Tibial nerve (tissue), 4 donors: ENCODE data around the gene MAGI2. TPM values are rescaled to one million over a fixed set of nuclear protein-coding genes. Genes with fewer than 3 reads are reported as not detected.

Experiments
- DNase-seq, 2 donors: peaks; one replicate each; pipeline ENCODE4 v3.0.0-alpha.2; 2019; ENCODE audit warnings: low spot score in 2 of 2
- H3K27ac ChIP-seq, 4 donors: fragments of 200-600 bp; sonication (generic) in 3 of 4; one replicate each; pipeline ENCODE4 v1.5.1; 2017 to 2019; ENCODE audit warnings: mild to moderate bottlenecking in 1 of 4
- H3K27me3 ChIP-seq, 2 donors: fragments of 200-600 bp; sonication (generic) in 1 of 2; one replicate each; pipeline versions ENCODE4 v1.5.1 to v1.6.0; 2017 to 2019
- H3K36me3 ChIP-seq, 3 donors: fragments of 200-600 bp; sonication (generic); one replicate each; pipeline ENCODE4 v1.5.1; 2018 to 2019
- H3K4me1 ChIP-seq, 4 donors: fragments of 200-600 bp; sonication (generic) in 3 of 4; one replicate each; pipeline ENCODE4 v1.5.1; 2017 to 2019
- H3K4me3 ChIP-seq, 4 donors: fragments of 200-600 bp; sonication (generic) in 3 of 4; one replicate each; pipeline ENCODE4 v1.5.1; 2017 to 2019; ENCODE audit warnings: mild to moderate bottlenecking in 1 of 4, moderate library complexity in 1 of 4
- H3K9me3 ChIP-seq, 4 donors: fragments of 200-600 bp; sonication (generic) in 3 of 4; one replicate each; pipeline ENCODE4 v1.5.1; 2017 to 2019
- EP300 ChIP-seq, 2 donors: sonication (generic); formaldehyde crosslinking; IDR thresholded peaks; one replicate each; pipeline ENCODE4 v1.6.1; 2017; ENCODE audit warnings: antibody characterized with exemption in 2 of 2, mild to moderate bottlenecking in 1 of 2
- POLR2A ChIP-seq, 2 donors: fragments of 450-650 bp; IDR thresholded peaks; one replicate each; pipeline ENCODE4 v1.6.1; 2017; ENCODE audit warnings: antibody characterized with exemption in 2 of 2, mild to moderate bottlenecking in 2 of 2, moderate library complexity in 2 of 2
- WGBS, 2 donors: methylation state at CpG; one replicate each; pipeline ENCODE4 v1.1.5; 2018; 5-methylcytosine and 5-hydroxymethylcytosine counted together
- total RNA-seq, 4 donors: library from RNA; depleted of rRNA; stranded (reverse); fragments of >200 nt; gene quantifications; one replicate each; pipeline ENCODE4 v1.1.0, GENCODE V29; 2016
- TF ChIP-seq, protein P1 (sequence below), 5 experiments: fragments of 200-600 bp in 3 of 5; fragments of 450-650 bp in 2 of 5; sonication (generic) in 3 of 5; IDR thresholded peaks; one replicate each; pipeline ENCODE4 v1.5.1; 2016 to 2019; ENCODE audit warnings: antibody characterized with exemption in 5 of 5, mild to moderate bottlenecking in 3 of 5, moderate library complexity in 2 of 5

The MAGI2 gene
- total RNA-seq, 4 donors from 2014 or later: 33.6 to 58.2 (median 55.6) TPM

DNA sequence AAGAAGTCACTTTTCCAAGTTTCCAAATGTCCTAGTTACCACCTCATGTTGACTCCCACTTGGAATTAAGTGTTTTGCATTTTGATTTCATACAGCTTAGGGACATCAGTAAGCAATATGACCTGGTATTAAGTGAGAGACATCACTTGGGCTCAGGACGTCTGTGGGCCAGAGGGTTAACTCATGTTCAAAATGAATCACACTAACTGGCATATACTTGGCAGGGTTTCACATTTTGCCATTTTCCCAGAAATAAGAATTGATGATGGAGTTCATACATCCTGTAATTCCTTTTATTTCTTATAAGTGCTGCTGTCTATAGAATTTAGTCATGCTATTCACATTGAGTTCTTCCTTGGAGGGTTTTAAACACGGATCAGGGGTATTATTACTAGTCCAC lies 1138.3 kb downstream of the MAGI2 start:
- Histone ChIP-seq H3K4me1 (no peaks in the 10 kb centered on the region), H3K9me3 (peaks cover 0 to 6% (median 0%) of the 10 kb centered on the region in 4 donors), H3K36me3 (no peaks in the 10 kb centered on the region), H3K4me3 (no peak overlapping the region), H3K27me3 (no peaks in the 10 kb centered on the region), H3K27ac (no peak overlapping the region)
- no peak for TF ChIP-seq EP300 (IDR thresholded peaks at IDR 0.05)
- no peak for TF ChIP-seq POLR2A (IDR thresholded peaks at IDR 0.05)
- TF ChIP-seq, protein P1, sequence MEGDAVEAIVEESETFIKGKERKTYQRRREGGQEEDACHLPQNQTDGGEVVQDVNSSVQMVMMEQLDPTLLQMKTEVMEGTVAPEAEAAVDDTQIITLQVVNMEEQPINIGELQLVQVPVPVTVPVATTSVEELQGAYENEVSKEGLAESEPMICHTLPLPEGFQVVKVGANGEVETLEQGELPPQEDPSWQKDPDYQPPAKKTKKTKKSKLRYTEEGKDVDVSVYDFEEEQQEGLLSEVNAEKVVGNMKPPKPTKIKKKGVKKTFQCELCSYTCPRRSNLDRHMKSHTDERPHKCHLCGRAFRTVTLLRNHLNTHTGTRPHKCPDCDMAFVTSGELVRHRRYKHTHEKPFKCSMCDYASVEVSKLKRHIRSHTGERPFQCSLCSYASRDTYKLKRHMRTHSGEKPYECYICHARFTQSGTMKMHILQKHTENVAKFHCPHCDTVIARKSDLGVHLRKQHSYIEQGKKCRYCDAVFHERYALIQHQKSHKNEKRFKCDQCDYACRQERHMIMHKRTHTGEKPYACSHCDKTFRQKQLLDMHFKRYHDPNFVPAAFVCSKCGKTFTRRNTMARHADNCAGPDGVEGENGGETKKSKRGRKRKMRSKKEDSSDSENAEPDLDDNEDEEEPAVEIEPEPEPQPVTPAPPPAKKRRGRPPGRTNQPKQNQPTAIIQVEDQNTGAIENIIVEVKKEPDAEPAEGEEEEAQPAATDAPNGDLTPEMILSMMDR (IDR thresholded peaks at IDR 0.05): no peak
- no peak for DNase-seq
- WGBS, 2 donors: 59 to 65% methylated on average over 2 of the region's 2 CpGs

DNA sequence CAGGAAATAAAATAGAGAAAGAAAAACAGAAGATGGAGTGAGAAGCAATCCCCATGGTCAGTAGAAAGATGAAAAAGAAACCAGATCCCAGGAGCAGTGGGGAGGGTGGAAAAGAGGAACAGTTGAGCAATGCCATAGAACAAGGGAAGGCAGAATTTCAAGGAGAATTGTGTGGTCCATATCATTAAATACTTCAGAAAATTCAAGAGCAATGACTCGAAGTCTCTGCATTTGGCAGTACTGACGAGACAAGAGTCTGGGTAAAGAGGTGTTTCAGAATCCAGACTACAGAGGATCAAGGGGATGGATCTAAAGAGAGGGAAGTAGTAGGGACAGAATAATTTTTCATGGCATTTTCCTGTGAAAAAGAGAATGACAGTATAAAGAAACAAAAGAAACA lies 1142.3 kb downstream of the MAGI2 start:
- Histone ChIP-seq H3K4me3 (no peak overlapping the region), H3K9me3 (no peaks in the 10 kb centered on the region), H3K36me3 (no peaks in the 10 kb centered on the region), H3K27me3 (no peaks in the 10 kb centered on the region), H3K4me1 (no peaks in the 10 kb centered on the region), H3K27ac (no peak overlapping the region)
- no peak for DNase-seq
- WGBS, 2 donors: 82 to 91% methylated on average over 2 of the region's 2 CpGs
- TF ChIP-seq POLR2A (IDR thresholded peaks at IDR 0.05): no peak
- TF ChIP-seq EP300 (IDR thresholded peaks at IDR 0.05): no peak
- TF ChIP-seq, protein P1 (IDR thresholded peaks at IDR 0.05): no peak

DNA sequence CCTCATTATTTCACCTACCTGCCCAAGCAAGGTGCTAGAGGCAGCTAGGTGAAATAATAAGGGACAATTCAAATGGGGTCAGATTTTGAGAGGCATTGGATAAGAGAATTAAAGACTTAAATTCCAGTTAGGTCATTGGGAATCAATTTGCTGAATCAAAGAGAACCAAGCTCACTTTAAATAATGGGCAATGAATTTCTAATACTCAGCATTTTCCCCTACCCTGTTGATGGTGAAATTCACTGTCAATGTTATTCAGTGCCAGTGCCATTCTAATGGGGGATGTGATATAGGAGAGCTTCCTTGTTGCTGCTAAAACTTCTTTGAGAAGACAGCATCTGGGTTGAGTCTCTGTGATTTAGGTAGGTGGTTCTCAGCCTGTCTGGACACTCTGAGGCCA lies 1145.6 kb downstream of the MAGI2 start:
- Histone ChIP-seq H3K4me3 (no peak overlapping the region), H3K27ac (no peak overlapping the region), H3K36me3 (no peaks in the 10 kb centered on the region), H3K9me3 (no peaks in the 10 kb centered on the region), H3K4me1 (no peaks in the 10 kb centered on the region), H3K27me3 (no peaks in the 10 kb centered on the region)
- DNase-seq: no peak
- no peak for TF ChIP-seq POLR2A (IDR thresholded peaks at IDR 0.05)
- TF ChIP-seq, protein P1 (IDR thresholded peaks at IDR 0.05): no peak
- no peak for TF ChIP-seq EP300 (IDR thresholded peaks at IDR 0.05)

DNA sequence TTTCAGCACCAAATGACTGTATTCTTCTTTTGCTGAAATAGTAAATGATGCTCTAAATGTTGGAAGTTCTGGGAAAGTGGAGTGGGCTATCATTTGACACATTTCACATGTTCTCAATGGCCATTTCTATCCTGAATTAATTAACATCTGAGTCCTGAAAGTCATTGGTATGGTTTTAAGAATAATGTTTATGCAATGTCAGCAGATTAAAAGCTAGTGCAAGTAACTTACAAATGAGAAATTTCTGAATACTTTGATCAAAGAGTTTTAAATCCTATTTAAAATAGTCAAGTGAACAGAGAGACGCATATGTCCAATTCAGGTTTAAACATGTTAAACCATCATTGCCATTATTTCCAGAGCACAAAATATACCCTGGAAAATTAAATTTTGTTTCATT lies 1146.8 kb downstream of the MAGI2 start:
- TF ChIP-seq EP300 (IDR thresholded peaks at IDR 0.05): no peak
- H3K27me3 ChIP-seq: no peaks in the 10 kb centered on the region
- no peaks in the 10 kb centered on the region for H3K36me3 ChIP-seq
- no peak for DNase-seq
- H3K4me1 ChIP-seq: no peaks in the 10 kb centered on the region
- no peak overlapping the region for H3K27ac ChIP-seq
- H3K9me3 ChIP-seq: no peaks in the 10 kb centered on the region
- no peak overlapping the region for H3K4me3 ChIP-seq
- WGBS, 2 donors: 94 to 96% methylated on average over 1 of the region's 1 CpG

DNA sequence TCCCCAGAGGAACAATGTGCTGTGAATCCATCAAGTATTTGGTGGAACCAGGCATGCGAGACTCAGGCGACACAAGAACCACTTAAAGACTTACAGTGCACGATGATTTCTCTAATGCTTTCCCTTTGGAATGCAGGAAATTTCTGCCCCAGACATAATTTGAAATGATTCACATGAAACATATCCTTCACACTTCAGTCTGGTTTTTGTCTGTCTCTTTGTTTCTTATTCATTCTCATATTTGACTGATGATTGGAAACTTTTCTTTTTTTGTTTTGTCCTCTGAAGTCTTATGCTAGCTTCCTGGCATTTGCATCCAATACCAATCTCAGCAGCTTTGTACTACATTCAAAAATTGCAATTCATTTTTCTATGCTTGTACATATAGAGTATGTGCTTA lies 1152.1 kb downstream of the MAGI2 start:
- no peaks in the 10 kb centered on the region for H3K27me3 ChIP-seq
- H3K27ac ChIP-seq: no peak overlapping the region
- TF ChIP-seq, protein P1 (IDR thresholded peaks at IDR 0.05): no peak
- no peak for TF ChIP-seq POLR2A (IDR thresholded peaks at IDR 0.05)
- no peak for TF ChIP-seq EP300 (IDR thresholded peaks at IDR 0.05)
- H3K4me3 ChIP-seq: no peak overlapping the region
- H3K4me1 ChIP-seq: no peaks in the 10 kb centered on the region
- DNase-seq: no peak
- no peaks in the 10 kb centered on the region for H3K36me3 ChIP-seq
- 31 to 56% methylated on average over 3 of the region's 3 CpGs for WGBS, 2 donors
- H3K9me3 ChIP-seq: no peaks in the 10 kb centered on the region

DNA sequence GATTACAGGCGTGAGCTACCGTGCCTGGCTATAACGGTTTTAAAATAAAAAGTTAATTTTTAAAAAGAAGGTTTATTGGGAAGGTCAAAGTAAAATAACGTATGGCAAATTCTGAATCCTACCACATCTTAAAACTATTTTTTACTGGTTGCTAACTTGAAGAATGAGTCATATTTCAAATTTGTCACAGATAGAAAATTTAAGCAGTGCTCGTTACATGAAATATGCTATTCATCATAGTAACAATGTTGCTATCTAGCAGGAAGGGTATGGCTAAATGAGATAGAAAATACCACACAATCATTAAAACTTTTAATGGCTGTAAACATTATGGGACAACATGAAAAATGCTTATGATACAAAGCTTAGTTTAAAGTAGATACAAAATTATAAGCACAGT lies 1154.4 kb downstream of the MAGI2 start:
- DNase-seq: no peak
- WGBS, 2 donors: 84 to 88% methylated on average over 5 of the region's 5 CpGs
- H3K27me3 ChIP-seq: no peaks in the 10 kb centered on the region
- H3K27ac ChIP-seq: no peak overlapping the region
- no peak overlapping the region for H3K4me3 ChIP-seq
- H3K36me3 ChIP-seq: no peaks in the 10 kb centered on the region
- TF ChIP-seq, protein P1 (IDR thresholded peaks at IDR 0.05): no peak
- no peak for TF ChIP-seq EP300 (IDR thresholded peaks at IDR 0.05)
- no peak for TF ChIP-seq POLR2A (IDR thresholded peaks at IDR 0.05)
- H3K9me3 ChIP-seq: no peaks in the 10 kb centered on the region
- H3K4me1 ChIP-seq: no peaks in the 10 kb centered on the region
